Choroid plexus epithelial cell (primary cell): Measurements from ENCODE around the gene DAAM2.

Experiments
- DNase-seq: peaks from one replicate; pipeline ENCODE4 v3.0.0-alpha.2; 2010; ENCODE audit warnings: low read depth
- H3K4me3 ChIP-seq: 2 replicates; pipeline ENCODE4 v1.5.1; 2011; ENCODE audit warnings: low read depth, mild to moderate bottlenecking, control low read depth, low read length, moderate library complexity
- CTCF ChIP-seq: conservative IDR thresholded peaks from 2 replicates; pipeline ENCODE4 v1.5.1; 2011; ENCODE audit warnings: low read depth, mild to moderate bottlenecking, control low read depth, inconsistent platforms, low read length, moderate library complexity

DAAM2 gene

GRCh38 chr6:39791850-39792539 is at the start of gene DAAM2:
TSS of gene DAAM2 (plus strand) at chr6:39792376. CDS start at chr6:39856303, 63,927 bp downstream.
- peak within 1 kb of the TSS; percentile 61 for H3K4me3 ChIP-seq
- peak; percentile 43 for TF ChIP-seq CTCF
- peak; percentile 43 for DNase-seq

GRCh38 chr6:39746795-39747194 is 45.4 kb upstream of the DAAM2 start:
- H3K4me3 ChIP-seq, result no peak overlapping the region
- no peak for DNase-seq
- no peak for TF ChIP-seq CTCF

- H3K4me3 ChIP-seq, result no peak overlapping the region
- no peak for DNase-seq
- TF ChIP-seq CTCF, result no peak
Measured at GRCh38 chr6:39752835-39753724, 39.1 kb upstream of the DAAM2 start.

- no peak overlapping the region for H3K4me3 ChIP-seq
- no peak for DNase-seq
- no peak for TF ChIP-seq CTCF
Measured at GRCh38 chr6:39753725-39754045, 38.5 kb upstream of the DAAM2 start.

- no peak overlapping the region for H3K4me3 ChIP-seq
- no peak for DNase-seq
- no peak for TF ChIP-seq CTCF
Measured at GRCh38 chr6:39754514-39755115, 37.6 kb upstream of the DAAM2 start.

GRCh38 chr6:39755231-39755630 is 36.9 kb upstream of the DAAM2 start:
- no peak for TF ChIP-seq CTCF
- H3K4me3 ChIP-seq, result no peak overlapping the region
- peak; percentile 41 for DNase-seq
